Peyer's patch (tissue), 4 donors: ENCODE measurements around the gene PANX1. TPM values are rescaled to one million over a fixed set of nuclear protein-coding genes. Genes with fewer than 3 reads are reported as not detected.
"Not testable (repeated sequence)": the region's sequence is repeated elsewhere in the genome, so short reads cannot be mapped to it uniquely, and the experiment has no call there.

Source experiments
- DNase-seq, 3 donors: peaks; one replicate each; pipeline ENCODE4 v3.0.0-alpha.2; 2017 to 2019
- H3K27ac ChIP-seq, 4 donors: fragments of 200-600 bp; sonication (generic); one replicate each; pipeline ENCODE4 v1.5.1; 2016 to 2019
- H3K27me3 ChIP-seq, 2 donors: fragments of 200-600 bp; sonication (generic); one replicate each; pipeline ENCODE4 v1.5.1; 2019
- H3K36me3 ChIP-seq, 3 donors: fragments of 200-600 bp; sonication (generic); one replicate each; pipeline ENCODE4 v1.5.1; 2016 to 2019
- H3K4me1 ChIP-seq, 4 donors: fragments of 200-600 bp; sonication (generic); one replicate each; pipeline ENCODE4 v1.5.1; 2016 to 2019
- H3K4me3 ChIP-seq, 4 donors: fragments of 200-600 bp; sonication (generic); 1 replicate in 3 of 4; 2 replicates in 1 of 4; pipeline ENCODE4 v1.5.1; 2016 to 2019; ENCODE audit warnings: mild to moderate bottlenecking in 1 of 4
- H3K9me3 ChIP-seq, 4 donors: fragments of 200-600 bp; sonication (generic); one replicate each; pipeline ENCODE4 v1.5.1; 2016 to 2019; ENCODE audit warnings: mild to moderate bottlenecking in 1 of 4
- CTCF ChIP-seq, 6 experiments: fragments of 450-650 bp in 4 of 6; fragments of 200-600 bp in 2 of 6; sonication (generic) in 1 of 6; IDR thresholded peaks; one replicate each; pipeline ENCODE4 v1.5.1; 2017 to 2019; ENCODE audit warnings: antibody characterized with exemption in 6 of 6, mild to moderate bottlenecking in 3 of 6, moderate library complexity in 1 of 6
- POLR2A ChIP-seq, 2 donors: fragments of 450-650 bp; IDR thresholded peaks; one replicate each; pipeline ENCODE4 v1.5.1; 2017; ENCODE audit warnings: antibody characterized with exemption in 2 of 2, mild to moderate bottlenecking in 2 of 2, moderate library complexity in 2 of 2
- total RNA-seq, 4 donors: library from RNA; depleted of rRNA; stranded (reverse); fragments of >200 nt; gene quantifications; one replicate each; pipeline ENCODE4 v1.1.0, GENCODE V29; 2016

Gene PANX1
- total RNA-seq, 4 donors from 2014 or later = 5.8 to 10.9 (median 8.6) TPM

- Histone ChIP-seq H3K27me3 (no peaks in the 10 kb centered on the region), H3K27ac (no peak overlapping the region), H3K36me3 (no peaks in the 10 kb centered on the region), H3K9me3 (no peaks in the 10 kb centered on the region), H3K4me3 (no peak overlapping the region), H3K4me1 (no peaks in the 10 kb centered on the region)
- TF ChIP-seq POLR2A (IDR thresholded peaks at IDR 0.05) (no peak), CTCF (IDR thresholded peaks at IDR 0.05) (no peak)
- no peak for DNase-seq
These were observed 17.4 kb upstream of the PANX1 start for GRCh38 chr11:94111241-94111640.

GRCh38 chr11:94111660-94112059 lies 17.0 kb upstream of the PANX1 start:
- Histone ChIP-seq H3K4me3 (no peak overlapping the region), H3K4me1 (no peaks in the 10 kb centered on the region), H3K9me3 (no peaks in the 10 kb centered on the region), H3K27me3 (no peaks in the 10 kb centered on the region), H3K27ac (no peak overlapping the region), H3K36me3 (no peaks in the 10 kb centered on the region)
- DNase-seq = no peak
- TF ChIP-seq POLR2A (IDR thresholded peaks at IDR 0.05) (no peak), CTCF (IDR thresholded peaks at IDR 0.05) (no peak)

DNA sequence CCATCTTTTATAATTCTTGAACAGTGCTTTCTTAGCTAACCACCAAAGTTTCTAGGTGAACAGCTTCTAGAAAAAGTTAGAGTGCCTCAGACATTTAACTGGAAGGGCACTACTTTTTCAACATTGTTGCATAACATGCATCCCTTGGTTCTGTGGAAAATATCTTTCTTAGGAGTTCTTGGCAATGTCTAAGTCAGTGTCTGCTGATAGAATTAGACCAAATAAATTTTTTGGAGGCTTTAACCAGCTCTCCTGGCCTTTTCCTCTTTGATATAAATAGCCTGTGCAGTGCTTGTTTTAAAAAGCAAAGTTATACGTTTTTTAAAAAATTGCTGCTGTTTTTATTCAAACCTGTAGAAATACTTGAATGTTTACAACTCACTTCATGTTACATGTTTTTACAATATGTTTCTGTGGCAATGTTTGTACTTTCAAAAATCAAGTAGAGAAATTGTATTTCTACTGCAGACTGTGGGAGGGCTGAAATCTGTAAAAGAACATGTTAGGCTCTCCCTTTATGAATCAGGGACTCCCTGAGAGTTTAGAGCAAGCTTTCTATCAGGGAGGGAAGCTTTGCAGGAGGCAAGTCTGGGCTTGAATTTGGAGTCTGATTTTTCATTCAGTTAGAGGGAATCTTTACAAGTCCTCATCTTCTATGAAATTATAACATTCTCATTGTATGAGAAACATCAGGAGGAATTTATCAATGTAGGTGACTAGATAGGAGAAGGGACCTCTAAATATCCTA lies 16.3 kb upstream of the PANX1 start:
- no peaks in the 10 kb centered on the region for H3K4me1 ChIP-seq
- no peaks in the 10 kb centered on the region for H3K9me3 ChIP-seq
- no peaks in the 10 kb centered on the region for H3K27me3 ChIP-seq
- no peak overlapping the region for H3K27ac ChIP-seq
- DNase-seq = no peak
- no peak overlapping the region for H3K4me3 ChIP-seq
- TF ChIP-seq CTCF (IDR thresholded peaks at IDR 0.05) (no peak), POLR2A (IDR thresholded peaks at IDR 0.05) (no peak)
- H3K36me3 ChIP-seq = no peaks in the 10 kb centered on the region

- no peaks in the 10 kb centered on the region for H3K4me1 ChIP-seq
- no peak for TF ChIP-seq POLR2A (IDR thresholded peaks at IDR 0.05)
- no peak overlapping the region for H3K4me3 ChIP-seq
- H3K27me3 ChIP-seq = no peaks in the 10 kb centered on the region
- no peaks in the 10 kb centered on the region for H3K36me3 ChIP-seq
- no peak overlapping the region for H3K27ac ChIP-seq
- DNase-seq = no peak
- H3K9me3 ChIP-seq = no peaks in the 10 kb centered on the region
These were observed 11.5 kb upstream of the PANX1 start for GRCh38 chr11:94117197-94117574.

DNA sequence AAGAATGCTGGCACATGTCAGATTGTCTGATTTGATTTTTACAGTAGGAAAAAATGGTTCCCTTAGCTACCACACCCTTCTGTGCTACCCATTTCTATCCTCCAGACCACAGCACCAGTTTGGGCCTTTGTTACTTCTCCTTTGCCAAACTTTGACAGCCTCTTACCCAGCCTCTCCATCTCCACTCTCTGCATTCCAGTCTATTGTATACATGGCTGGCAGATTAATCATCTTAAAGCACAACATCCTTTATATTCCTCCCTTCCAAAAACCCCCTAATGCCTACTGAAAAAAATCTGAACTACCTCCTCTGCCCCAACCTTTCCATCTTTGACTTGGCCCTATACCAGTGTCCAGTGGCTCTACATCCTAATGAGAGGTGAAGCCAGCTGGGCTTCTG lies 10.8 kb upstream of the PANX1 start:
- no peak for DNase-seq
- no peak overlapping the region for H3K27ac ChIP-seq
- no peaks in the 10 kb centered on the region for H3K9me3 ChIP-seq
- no peak overlapping the region for H3K4me3 ChIP-seq
- no peaks in the 10 kb centered on the region for H3K36me3 ChIP-seq
- no peaks in the 10 kb centered on the region for H3K27me3 ChIP-seq
- TF ChIP-seq CTCF (IDR thresholded peaks at IDR 0.05) (no peak), POLR2A (IDR thresholded peaks at IDR 0.05) (no peak)
- no peaks in the 10 kb centered on the region for H3K4me1 ChIP-seq

DNA sequence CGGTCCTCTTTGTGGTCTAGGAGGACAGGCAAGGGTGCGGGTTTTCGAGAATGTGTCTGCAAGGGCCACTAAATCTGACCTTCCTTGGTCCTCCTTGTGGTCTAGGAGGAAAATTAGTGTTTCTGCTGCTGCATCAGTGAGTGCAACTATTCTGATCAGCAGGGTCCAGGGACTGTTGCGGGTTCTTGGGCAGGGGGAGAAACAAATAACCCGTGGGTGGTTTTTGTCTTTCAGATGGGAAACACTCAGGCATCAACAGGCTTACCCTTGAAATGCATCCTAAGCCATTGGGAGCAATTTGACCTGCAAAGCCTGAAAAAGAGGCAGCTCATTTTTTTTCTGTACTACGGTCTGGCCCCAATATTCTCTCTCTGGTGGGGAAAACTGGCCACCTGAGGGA lies 9.0 kb upstream of the PANX1 start:
- not testable (repeated sequence) for H3K36me3 ChIP-seq, H3K4me3 ChIP-seq, H3K27me3 ChIP-seq, H3K9me3 ChIP-seq, DNase-seq, H3K27ac ChIP-seq, H3K4me1 ChIP-seq

GRCh38 chr11:94120516-94120915 lies 8.1 kb upstream of the PANX1 start:
- H3K27me3 ChIP-seq, H3K9me3 ChIP-seq, H3K27ac ChIP-seq: not testable (repeated sequence)

More at GRCh38 chr11:94120516-94120915, 8.1 kb upstream of the PANX1 start:
- not testable (repeated sequence) for H3K4me1 ChIP-seq, DNase-seq, H3K4me3 ChIP-seq, H3K36me3 ChIP-seq
